BLaER1 treated with 17β-estradiol and CSF1 and Interleukin-3, amounts not matched to agents 10 nM and 100 nM (cell line): Measurements from ENCODE around the gene SORCS2.

Experiments
- H3K27ac ChIP-seq, 11 experiments: shearing (Covaris generic); formaldehyde crosslinking; 2 replicates each; pipeline ENCODE4 v1.8.1; 2022
- H3K27me3 ChIP-seq, 11 experiments: shearing (Covaris generic); formaldehyde crosslinking; 2 replicates each; pipeline ENCODE4 v1.8.1; 2022
- H3K36me3 ChIP-seq, 11 experiments: shearing (Covaris generic); formaldehyde crosslinking; 2 replicates each; pipeline ENCODE4 v1.8.1; 2022
- H3K4me1 ChIP-seq, 10 experiments: shearing (Covaris generic); formaldehyde crosslinking; 2 replicates each; pipeline ENCODE4 v1.8.1; 2022
- H3K4me2 ChIP-seq, 11 experiments: shearing (Covaris generic); formaldehyde crosslinking; 2 replicates each; pipeline ENCODE4 v1.8.1; 2022
- H3K4me3 ChIP-seq, 10 experiments: shearing (Covaris generic); formaldehyde crosslinking; 2 replicates each; pipeline ENCODE4 v1.8.1; 2022
- H3K9ac ChIP-seq, 11 experiments: shearing (Covaris generic); formaldehyde crosslinking; 2 replicates each; pipeline ENCODE4 v1.8.1; 2022
- H3K9me3 ChIP-seq, 11 experiments: shearing (Covaris generic); formaldehyde crosslinking; replicated peaks in 1 of 11; 2 replicates each; pipeline ENCODE4 v1.8.1; 2022
- H4K20me1 ChIP-seq, 11 experiments: shearing (Covaris generic); formaldehyde crosslinking; 2 replicates each; pipeline ENCODE4 v1.8.1; 2022
- Cebpa-rat ChIP-seq, 11 experiments: shearing (Covaris generic); IDR thresholded peaks; 2 replicates each; pipeline ENCODE4 v1.8.1; 2022

SORCS2 gene

DNA sequence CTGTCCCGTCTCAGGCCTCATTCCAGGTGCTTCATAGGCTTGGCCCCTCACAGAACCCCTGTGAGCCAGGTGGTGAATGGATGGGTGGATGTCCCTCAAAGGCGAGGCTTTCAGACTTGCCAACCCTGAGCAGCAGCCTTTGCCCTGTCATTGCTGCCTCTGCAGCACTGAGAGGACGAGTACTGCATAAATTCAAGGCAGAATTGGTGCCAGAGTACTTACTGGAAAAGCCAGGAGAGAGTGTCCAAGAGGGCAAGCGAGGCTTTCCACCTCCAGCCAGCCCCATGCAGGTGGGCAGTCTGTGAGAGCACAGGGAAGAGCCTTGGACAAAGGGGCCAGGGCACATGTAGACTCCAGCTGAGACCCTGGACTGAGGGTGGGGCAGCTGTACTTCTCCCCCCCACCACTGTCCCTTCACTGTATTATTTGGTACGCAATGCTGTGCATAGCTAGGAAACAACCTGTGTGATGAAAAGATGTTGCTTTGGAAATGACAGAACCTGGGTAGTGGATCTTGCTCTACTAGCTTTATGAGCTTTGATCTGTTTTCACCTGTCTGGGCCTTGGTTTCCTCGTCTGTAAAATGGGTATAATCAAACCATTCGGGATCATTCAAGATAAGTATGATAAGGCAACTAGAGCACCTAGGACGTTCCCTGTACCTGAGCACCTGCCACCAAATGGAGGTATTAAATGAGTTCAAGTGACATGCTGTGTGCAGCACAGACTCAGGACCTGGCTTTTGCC is 467.3 kb downstream of the SORCS2 start:
- no peak overlapping the region for H3K9ac ChIP-seq
- H3K4me1 ChIP-seq, result peaks cover 6 to 53% (median 32%) of the 10 kb centered on the region in 10 experiments
- H3K4me2 ChIP-seq, result peak overlapping the region in 4 of 11 experiments; percentile 60 to 64 (median 62); a peak in 6 of 22 replicates
- no peaks in the 10 kb centered on the region for H3K36me3 ChIP-seq
- no peak for TF ChIP-seq Cebpa-rat (IDR thresholded peaks at IDR 0.05)
- no peak overlapping the region for H3K4me3 ChIP-seq
- H3K27me3 ChIP-seq, result peaks cover 0 to 13% (median 0%) of the 10 kb centered on the region in 11 experiments; a peak in 6 of 22 replicates
- no peaks in the 10 kb centered on the region for H3K9me3 ChIP-seq
- no peak overlapping the region for H3K27ac ChIP-seq
- H4K20me1 ChIP-seq, result peaks cover 0 to 48% (median 0%) of the 10 kb centered on the region in 11 experiments; a peak in 3 of 22 replicates

DNA sequence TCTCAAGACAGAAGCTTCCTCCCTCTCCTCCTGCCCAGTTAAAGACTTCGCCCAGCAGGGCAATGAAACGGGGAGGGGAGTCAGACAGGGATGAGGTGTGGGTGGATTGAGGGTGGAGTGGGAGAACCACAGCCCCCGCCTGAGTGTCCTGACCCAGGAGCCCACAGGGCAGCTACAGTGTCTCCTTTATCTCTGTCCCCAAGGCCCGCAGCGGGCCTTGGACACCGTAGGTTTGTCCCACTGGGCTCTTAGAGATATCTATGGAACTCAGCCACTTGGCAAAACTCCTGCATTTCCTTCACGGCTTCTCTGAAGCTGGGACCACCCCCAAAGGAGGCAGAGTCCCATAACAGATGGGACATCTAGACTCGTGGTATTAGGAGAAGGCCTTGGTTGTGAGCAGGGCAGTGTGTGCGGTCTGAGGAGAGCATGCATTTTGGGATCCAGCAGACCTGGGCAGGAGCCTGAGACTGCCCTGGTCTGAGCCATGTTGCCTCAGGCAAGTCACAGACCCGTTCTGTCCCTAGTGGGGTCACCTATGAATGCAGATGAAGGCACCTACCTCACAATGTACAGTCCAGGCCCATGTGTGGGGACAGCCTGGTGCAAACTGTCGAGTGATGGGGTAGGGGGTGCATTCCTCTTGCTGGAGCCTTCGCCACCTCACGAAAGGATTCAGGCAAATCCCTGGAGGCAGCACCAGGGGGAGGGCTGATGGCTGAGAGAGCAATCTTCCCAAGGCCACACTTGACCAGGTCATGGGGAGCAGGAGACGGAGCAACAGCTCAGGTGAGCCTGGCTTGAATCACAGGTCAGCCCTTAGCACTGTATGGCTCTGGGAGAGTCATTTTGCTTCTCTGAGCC is 468.1 kb downstream of the SORCS2 start:
- Histone ChIP-seq H3K36me3 (no peaks in the 10 kb centered on the region), H3K4me1 (peaks cover 0 to 45% (median 24%) of the 10 kb centered on the region in 10 experiments; a peak in 16 of 20 replicates), H3K4me3 (no peak overlapping the region), H3K27ac (no peak overlapping the region), H3K9me3 (no peaks in the 10 kb centered on the region), H4K20me1 (peaks cover 0 to 48% (median 0%) of the 10 kb centered on the region in 11 experiments; a peak in 2 of 22 replicates), H3K9ac (no peak overlapping the region), H3K4me2 (peak overlapping the region in 9 of 11 experiments; percentile 15 to 64 (median 46); a peak in 16 of 22 replicates), H3K27me3 (peaks cover 0 to 6% (median 0%) of the 10 kb centered on the region in 11 experiments; a peak in 4 of 22 replicates)
- TF ChIP-seq Cebpa-rat (IDR thresholded peaks at IDR 0.05), result no peak

DNA sequence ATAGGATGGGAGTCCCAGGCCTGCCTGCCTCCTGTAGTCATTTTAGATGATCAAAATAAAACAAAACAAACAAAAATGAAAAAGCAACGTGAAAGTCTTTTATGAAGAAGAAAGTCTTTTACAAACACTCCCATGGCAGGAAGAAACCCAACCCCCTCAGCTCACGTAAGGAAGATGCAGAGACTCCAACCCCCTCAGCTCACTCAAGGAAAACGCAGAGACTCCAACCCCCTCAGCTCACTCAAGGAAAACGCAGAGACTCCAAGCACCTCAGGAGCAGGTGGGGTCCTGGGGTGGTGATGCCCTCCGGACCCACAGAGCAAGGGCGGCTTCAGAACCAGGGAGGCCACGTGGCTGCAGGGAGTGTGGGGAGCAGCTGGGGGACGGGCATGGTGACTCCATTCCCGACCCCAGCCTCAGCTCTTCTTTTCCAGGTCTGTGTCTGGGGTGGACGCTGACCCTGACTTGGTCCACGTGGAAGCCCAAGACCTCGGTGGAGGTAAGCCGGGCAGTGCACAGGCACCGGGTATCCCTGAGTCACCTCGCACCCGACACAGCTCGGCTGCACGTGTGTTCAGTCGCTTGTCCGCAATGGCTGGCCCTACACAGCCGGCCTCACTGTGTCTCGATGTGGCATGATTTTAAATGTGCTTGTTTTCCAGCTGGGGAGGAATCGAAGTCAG is 468.9 kb downstream of the SORCS2 start:
- Histone ChIP-seq H3K4me2 (peak overlapping the region in 9 of 11 experiments; percentile 15 to 64 (median 46); a peak in 16 of 22 replicates), H3K27me3 (no peaks in the 10 kb centered on the region), H3K27ac (peak overlapping the region in 1 of 11 experiments; percentile 21; a peak in 1 of 22 replicates), H3K4me3 (no peak overlapping the region), H3K4me1 (peaks cover 0 to 40% (median 20%) of the 10 kb centered on the region in 10 experiments; a peak in 15 of 20 replicates), H4K20me1 (peaks cover 0 to 42% (median 0%) of the 10 kb centered on the region in 11 experiments; a peak in 2 of 22 replicates), H3K9me3 (no peaks in the 10 kb centered on the region), H3K9ac (no peak overlapping the region), H3K36me3 (no peaks in the 10 kb centered on the region)
- no peak for TF ChIP-seq Cebpa-rat (IDR thresholded peaks at IDR 0.05)

DNA sequence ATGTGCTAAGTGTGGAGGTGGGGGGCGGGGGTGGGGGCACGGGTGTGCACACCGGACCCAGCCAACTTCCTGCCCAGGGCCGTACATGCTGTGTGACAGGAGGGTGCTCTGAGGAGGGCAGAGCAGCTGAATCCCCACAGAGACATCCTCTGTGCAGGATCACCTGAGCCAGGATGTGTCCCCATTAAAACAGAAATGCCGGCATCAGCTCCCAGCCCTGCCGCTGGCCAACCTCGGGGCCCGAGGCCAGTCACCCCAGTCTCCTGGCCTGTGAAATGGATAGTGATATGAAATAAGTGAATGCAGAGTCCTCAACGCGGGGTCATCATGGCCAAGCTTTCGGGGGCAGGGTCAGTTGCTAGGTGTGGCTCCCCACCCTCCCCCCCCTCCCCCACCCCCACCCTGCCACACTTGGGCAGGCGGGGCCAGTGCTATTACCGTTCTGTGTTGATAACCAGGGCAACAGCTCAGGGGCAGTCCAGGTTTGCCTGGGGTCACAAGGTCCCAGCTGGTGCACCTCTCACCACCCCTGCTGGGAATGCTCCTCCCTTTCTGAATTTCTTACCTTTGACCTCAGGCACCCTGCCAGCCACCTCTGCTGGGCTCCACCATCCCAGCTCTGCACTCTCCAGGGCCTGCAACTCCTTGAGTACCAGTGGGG is 469.6 kb downstream of the SORCS2 start:
- Histone ChIP-seq H4K20me1 (peaks cover 0 to 36% (median 0%) of the 10 kb centered on the region in 11 experiments; a peak in 2 of 22 replicates), H3K27me3 (no peaks in the 10 kb centered on the region), H3K4me3 (no peak overlapping the region), H3K27ac (no peak overlapping the region), H3K9me3 (no peaks in the 10 kb centered on the region), H3K36me3 (no peaks in the 10 kb centered on the region; a peak in 1 of 22 replicates), H3K4me2 (peak overlapping the region in 6 of 11 experiments; percentile 41 to 64 (median 61); a peak in 9 of 22 replicates), H3K4me1 (peaks cover 0 to 34% (median 20%) of the 10 kb centered on the region in 10 experiments; a peak in 15 of 20 replicates), H3K9ac (no peak overlapping the region)
- TF ChIP-seq Cebpa-rat (IDR thresholded peaks at IDR 0.05), result no peak

DNA sequence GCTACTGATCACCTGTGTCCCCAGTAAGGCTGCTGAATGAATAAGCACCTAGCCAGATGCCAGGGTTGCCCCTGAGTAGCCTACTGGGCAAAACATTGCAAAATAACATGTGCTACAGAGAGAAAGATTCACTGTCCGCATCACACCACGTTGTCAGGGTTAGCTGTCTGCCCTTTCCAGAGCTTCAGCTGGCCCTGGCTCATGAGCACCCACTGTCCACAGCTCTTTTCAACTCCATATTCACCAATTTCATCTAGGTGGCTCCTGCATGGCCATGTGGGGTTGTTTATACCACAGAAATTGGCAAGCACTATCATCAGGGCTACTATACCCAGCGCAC is 470.1 kb downstream of the SORCS2 start:
- H3K4me3 ChIP-seq, result no peak overlapping the region
- H3K4me1 ChIP-seq, result peaks cover 0 to 34% (median 20%) of the 10 kb centered on the region in 10 experiments; a peak in 15 of 20 replicates
- TF ChIP-seq Cebpa-rat (IDR thresholded peaks at IDR 0.05), result no peak
- peaks cover 0 to 36% (median 0%) of the 10 kb centered on the region in 11 experiments; a peak in 2 of 22 replicates for H4K20me1 ChIP-seq
- no peaks in the 10 kb centered on the region for H3K27me3 ChIP-seq
- H3K36me3 ChIP-seq, result no peaks in the 10 kb centered on the region; a peak in 1 of 22 replicates
- no peak overlapping the region for H3K27ac ChIP-seq
- H3K4me2 ChIP-seq, result no peak overlapping the region
- no peaks in the 10 kb centered on the region for H3K9me3 ChIP-seq
- H3K9ac ChIP-seq, result no peak overlapping the region

DNA sequence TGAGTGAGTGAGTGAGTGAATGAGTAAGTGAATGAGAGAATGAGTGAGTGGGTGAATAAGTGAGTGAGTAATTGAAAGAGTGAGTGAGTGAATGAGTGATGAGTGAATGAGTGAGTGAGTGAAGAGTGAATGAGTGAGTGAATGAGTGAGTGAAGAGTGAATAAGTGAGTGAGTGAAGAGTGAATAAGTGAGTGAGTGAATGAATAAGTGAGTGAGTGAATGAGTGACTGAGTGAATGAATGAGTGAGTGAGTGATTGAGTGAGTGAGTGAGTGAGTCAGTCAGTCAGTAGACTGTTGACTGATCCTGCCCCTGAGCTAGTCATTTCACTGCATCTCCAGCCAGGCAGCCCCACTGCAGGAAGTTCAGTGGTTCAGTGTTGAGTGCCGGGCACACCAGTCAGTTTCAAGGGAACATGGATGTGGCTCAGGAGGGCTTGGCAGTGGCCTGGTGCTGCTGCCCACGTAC is 470.8 kb downstream of the SORCS2 start:
- peaks cover 0 to 34% (median 0%) of the 10 kb centered on the region in 11 experiments; a peak in 2 of 22 replicates for H4K20me1 ChIP-seq
- no peak overlapping the region for H3K4me3 ChIP-seq
- H3K36me3 ChIP-seq, result no peaks in the 10 kb centered on the region; a peak in 1 of 22 replicates
- no peak for TF ChIP-seq Cebpa-rat (IDR thresholded peaks at IDR 0.05)
- H3K27ac ChIP-seq, result no peak overlapping the region
- no peaks in the 10 kb centered on the region for H3K9me3 ChIP-seq
- no peaks in the 10 kb centered on the region for H3K27me3 ChIP-seq
- peaks cover 0 to 34% (median 20%) of the 10 kb centered on the region in 10 experiments; a peak in 15 of 20 replicates for H3K4me1 ChIP-seq
- peak overlapping the region in 1 of 11 experiments; percentile 15; a peak in 1 of 22 replicates for H3K4me2 ChIP-seq
- H3K9ac ChIP-seq, result no peak overlapping the region

DNA sequence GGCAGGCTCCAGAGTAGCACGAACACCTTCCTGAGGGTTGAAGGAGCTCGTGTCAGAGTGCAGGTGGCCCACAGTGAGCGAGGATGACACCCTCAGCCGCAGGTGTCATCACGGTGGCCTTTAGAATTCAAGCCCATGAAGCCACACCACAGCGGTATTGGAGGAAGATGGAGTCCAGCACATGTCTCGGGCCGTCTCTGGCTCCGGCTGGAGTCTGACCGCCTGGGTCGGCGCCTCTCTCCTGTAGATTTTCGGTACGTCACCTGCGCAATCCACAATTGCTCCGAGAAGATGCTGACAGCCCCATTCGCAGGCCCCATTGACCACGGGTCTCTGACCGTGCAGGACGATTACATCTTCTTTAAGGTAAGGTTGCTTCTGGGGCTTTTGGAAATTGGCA is 471.8 kb downstream of the SORCS2 start:
- peaks cover 0 to 32% (median 0%) of the 10 kb centered on the region in 11 experiments; a peak in 2 of 22 replicates for H4K20me1 ChIP-seq
- H3K9ac ChIP-seq, result no peak overlapping the region
- peaks cover 0 to 34% (median 20%) of the 10 kb centered on the region in 10 experiments; a peak in 15 of 20 replicates for H3K4me1 ChIP-seq
- no peak overlapping the region for H3K4me2 ChIP-seq
- no peaks in the 10 kb centered on the region for H3K27me3 ChIP-seq
- no peak overlapping the region for H3K4me3 ChIP-seq
- H3K27ac ChIP-seq, result no peak overlapping the region
- H3K9me3 ChIP-seq, result no peaks in the 10 kb centered on the region
- no peaks in the 10 kb centered on the region; a peak in 1 of 22 replicates for H3K36me3 ChIP-seq
- no peak for TF ChIP-seq Cebpa-rat (IDR thresholded peaks at IDR 0.05)

DNA sequence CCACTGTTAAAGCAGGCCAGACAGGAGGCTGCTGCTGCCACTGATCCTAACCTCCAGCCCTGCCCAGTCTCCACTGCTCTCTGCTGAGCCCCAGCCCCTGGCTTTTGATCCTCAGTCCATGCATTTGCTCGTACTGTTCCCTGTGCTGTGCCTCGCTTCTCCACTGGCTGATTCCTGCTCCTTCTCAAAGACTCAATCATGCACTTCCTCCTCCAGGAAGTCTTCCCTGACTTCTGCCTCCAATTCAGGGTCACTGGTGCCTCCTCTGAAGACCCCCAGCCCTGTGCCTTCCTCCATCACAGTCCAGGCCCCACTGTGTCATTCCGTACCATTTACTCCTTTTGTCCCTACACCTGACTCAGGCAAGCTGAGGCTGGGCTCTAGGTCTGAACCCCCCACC is 473.0 kb downstream of the SORCS2 start:
- Histone ChIP-seq H3K4me1 (peaks cover 0 to 29% (median 16%) of the 10 kb centered on the region in 10 experiments; a peak in 15 of 20 replicates), H3K4me2 (no peak overlapping the region), H3K27me3 (no peaks in the 10 kb centered on the region), H3K9me3 (no peaks in the 10 kb centered on the region), H4K20me1 (peaks cover 0 to 23% (median 0%) of the 10 kb centered on the region in 11 experiments; a peak in 2 of 22 replicates), H3K36me3 (no peaks in the 10 kb centered on the region; a peak in 1 of 22 replicates), H3K9ac (no peak overlapping the region), H3K27ac (no peak overlapping the region), H3K4me3 (no peak overlapping the region)
- no peak for TF ChIP-seq Cebpa-rat (IDR thresholded peaks at IDR 0.05)
